CD4-positive, alpha-beta memory T cell (primary cell): ENCODE data around the gene DNAH10. TPM values are rescaled to one million over a fixed set of nuclear protein-coding genes. Genes with fewer than 3 reads are reported as not detected.

Experiments used
- CTCF ChIA-PET: fragments of 350-600 bp; sonication (Branson Sonifier 250); formaldehyde crosslinking; loops from one replicate; lab custom pipeline; 2021; ENCODE audit warnings: inconsistent platforms; ENCODE audit not compliant: partially characterized antibody; lab: Charles Lee
- POLR2A ChIA-PET: fragments of 350-600 bp; sonication (Branson Sonifier 250); formaldehyde crosslinking; loops from one replicate; lab custom pipeline; 2021; ENCODE audit not compliant: partially characterized antibody; lab: Charles Lee
- DNase-seq, 5 donors: peaks; one replicate each; pipeline versions ENCODE4 v3.0.0 to v3.0.0-alpha.2; 2020 to 2022; ENCODE audit warnings: mixed read lengths in 1 of 5
- H3K27ac ChIP-seq: one replicate; pipeline ENCODE4 v1.7.0; 2013; ENCODE audit warnings: low read depth, low read length
- H3K27me3 ChIP-seq: 2 replicates; pipeline ENCODE4 v1.7.0; 2013; ENCODE audit warnings: mild to moderate bottlenecking, low read length, moderate library complexity; ENCODE audit not compliant: insufficient read depth
- H3K36me3 ChIP-seq: 2 replicates; pipeline ENCODE4 v1.7.0; 2013; ENCODE audit warnings: mild to moderate bottlenecking, low read length, moderate library complexity; ENCODE audit not compliant: insufficient read depth
- H3K4me1 ChIP-seq: 2 replicates; pipeline ENCODE4 v1.7.0; 2013; ENCODE audit warnings: mild to moderate bottlenecking, low read length, moderate library complexity; ENCODE audit not compliant: insufficient read depth
- H3K4me3 ChIP-seq, 2 donors: one replicate each; pipeline ENCODE4 v1.7.0; 2013; ENCODE audit warnings: low read length in 2 of 2, mild to moderate bottlenecking in 1 of 2
- H3K9me3 ChIP-seq, 2 donors: one replicate each; pipeline ENCODE4 v1.7.0; 2013; ENCODE audit warnings: low read length in 2 of 2, control low read depth in 1 of 2; ENCODE audit not compliant: control insufficient read depth in 1 of 2
- H3K27ac Mint-ChIP-seq, 7 donors: one replicate each; pipeline ENCODE4 v1.8.0; 2020 to 2021; ENCODE audit warnings: mixed read lengths in 7 of 7, mild to moderate bottlenecking in 6 of 7, inconsistent platforms in 3 of 7, moderate library complexity in 3 of 7
- H3K27me3 Mint-ChIP-seq, 2 donors: one replicate each; pipeline ENCODE4 v1.8.0; 2020 to 2021; ENCODE audit warnings: mixed read lengths in 2 of 2
- H3K36me3 Mint-ChIP-seq, 2 donors: one replicate each; pipeline ENCODE4 v1.8.0; 2020 to 2021; ENCODE audit warnings: mixed read lengths in 2 of 2, inconsistent platforms in 1 of 2, mild to moderate bottlenecking in 1 of 2
- H3K4me1 Mint-ChIP-seq, 4 donors: one replicate each; pipeline ENCODE4 v1.8.0; 2020 to 2021; ENCODE audit warnings: mixed read lengths in 4 of 4, mild to moderate bottlenecking in 1 of 4
- H3K4me3 Mint-ChIP-seq, 8 donors: one replicate each; pipeline ENCODE4 v1.8.0; 2020 to 2021; ENCODE audit warnings: mixed read lengths in 8 of 8, mild to moderate bottlenecking in 7 of 8, moderate library complexity in 6 of 8, inconsistent platforms in 3 of 8
- H3K9me3 Mint-ChIP-seq, 8 donors: one replicate each; pipeline ENCODE4 v1.8.0; 2020 to 2021; ENCODE audit warnings: mixed read lengths in 8 of 8, mild to moderate bottlenecking in 5 of 8, inconsistent platforms in 3 of 8, moderate library complexity in 1 of 8
- intact Hi-C: fragments of 100-400 bp; cut with micrococcal nuclease; formaldehyde crosslinking; loops from one replicate; pipeline ENCODE4 v1.15.1; 2023
- polyA plus RNA-seq, 2 donors: library from polyadenylated mRNA; unstranded; fragments of 300-500 nt; fragmentation: Illumina TruSeq; gene quantifications; one replicate each; pipeline ENCODE4 v1.2.3, GENCODE V29; 2021
- total RNA-seq, 2 experiments: library from RNA; stranded (reverse); gene quantifications; one replicate each; pipeline ENCODE4 v1.2.3, GENCODE V29; 2021

Gene DNAH10
- total and polyA plus RNA-seq, 4 experiments from 2014 or later, result 0.06 to 0.08 (median 0.06) TPM; not detected in 1

DNA sequence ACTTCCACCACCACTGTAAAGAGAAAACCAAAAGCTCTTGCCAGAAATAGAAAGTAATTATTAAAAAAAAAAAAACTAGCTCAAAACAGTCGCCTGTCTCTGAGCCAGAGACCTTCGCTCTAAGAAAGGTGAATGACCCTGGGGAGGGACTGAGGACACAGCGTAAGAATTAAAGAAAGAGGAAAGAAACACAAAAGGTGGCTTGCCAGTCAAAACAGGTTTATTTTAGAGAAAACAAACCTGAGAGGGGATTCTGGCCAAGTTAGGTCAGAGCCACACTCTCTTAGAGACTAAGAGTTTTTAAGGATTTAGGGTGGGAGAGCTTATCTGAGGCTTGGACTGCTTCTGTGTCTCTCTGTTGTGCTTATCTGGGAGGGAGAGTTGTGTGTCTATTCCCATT lies 66.0 kb downstream of the DNAH10 start:
- peaks cover 0 to 2% (median 0%) of the 10 kb centered on the region in 8 donors for H3K9me3 Mint-ChIP-seq
- H3K27ac Mint-ChIP-seq, result no peak overlapping the region
- H3K27me3 ChIP-seq, result no peaks in the 10 kb centered on the region
- H3K4me1 ChIP-seq, result no peaks in the 10 kb centered on the region
- H3K36me3 Mint-ChIP-seq, result no peaks in the 10 kb centered on the region
- ChIA-PET POLR2A (no interaction called here), CTCF (no interaction called here)
- no peak overlapping the region for H3K27ac ChIP-seq
- H3K27me3 Mint-ChIP-seq, result peaks cover 13 to 21% of the 10 kb centered on the region in 2 donors
- intact Hi-C loops, result no loop called here
- H3K4me3 ChIP-seq, result no peak overlapping the region
- peaks cover 0 to 4% (median under 1%) of the 10 kb centered on the region in 4 donors for H3K4me1 Mint-ChIP-seq
- no peaks in the 10 kb centered on the region for H3K9me3 ChIP-seq
- H3K4me3 Mint-ChIP-seq, result no peak overlapping the region
- H3K36me3 ChIP-seq, result no peaks in the 10 kb centered on the region
- DNase-seq, result no peak

DNA sequence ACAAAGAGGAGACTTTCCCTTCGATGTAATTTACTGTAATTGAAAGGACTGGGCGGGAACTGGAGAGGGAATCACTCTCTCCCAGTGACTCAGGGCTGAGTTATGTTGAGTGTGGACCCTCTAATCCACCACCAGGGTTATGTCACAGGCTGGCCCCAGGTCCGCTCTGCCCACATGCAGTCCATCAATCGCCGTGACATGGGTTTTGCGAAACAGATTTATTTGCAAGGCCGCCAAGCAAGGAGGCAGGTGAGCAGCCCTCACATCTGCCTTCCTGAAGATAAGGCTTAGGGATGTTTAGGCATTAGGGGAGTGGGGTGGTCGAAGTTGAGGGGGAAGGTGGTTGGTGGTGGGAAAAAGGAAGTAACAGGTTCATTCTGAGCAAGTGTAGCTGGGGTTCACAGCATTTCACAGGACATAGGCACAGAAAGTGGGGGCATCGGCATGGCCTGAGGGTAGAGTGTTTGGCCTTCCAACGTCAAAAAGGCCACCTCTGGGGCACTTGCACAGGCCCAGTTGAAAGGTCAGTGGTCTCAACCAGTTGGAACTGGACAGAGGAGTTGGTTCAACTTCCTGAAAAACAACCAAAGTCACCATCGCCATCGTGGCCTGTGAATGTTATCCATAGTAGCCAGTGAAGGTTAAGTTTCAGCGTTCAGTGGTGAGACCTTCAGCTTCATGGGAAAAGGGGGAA lies 66.9 kb downstream of the DNAH10 start:
- H3K9me3 Mint-ChIP-seq, result peaks cover 0 to 11% (median 4%) of the 10 kb centered on the region in 8 donors
- H3K4me3 ChIP-seq, result no peak overlapping the region
- DNase-seq, result no peak
- H3K4me3 Mint-ChIP-seq, result no peak overlapping the region
- no peak overlapping the region for H3K27ac ChIP-seq
- POLR2A ChIA-PET, result no interaction called here
- no peaks in the 10 kb centered on the region for H3K4me1 ChIP-seq
- H3K27me3 Mint-ChIP-seq, result peaks cover 9 to 18% of the 10 kb centered on the region in 2 donors
- intact Hi-C loops, result no loop called here
- H3K4me1 Mint-ChIP-seq, result peaks cover 0 to 4% (median under 1%) of the 10 kb centered on the region in 4 donors
- no peak overlapping the region for H3K27ac Mint-ChIP-seq
- H3K9me3 ChIP-seq, result no peaks in the 10 kb centered on the region
- H3K27me3 ChIP-seq, result no peaks in the 10 kb centered on the region
- H3K36me3 ChIP-seq, result no peaks in the 10 kb centered on the region
- CTCF ChIA-PET, result no interaction called here
- no peaks in the 10 kb centered on the region for H3K36me3 Mint-ChIP-seq

DNA sequence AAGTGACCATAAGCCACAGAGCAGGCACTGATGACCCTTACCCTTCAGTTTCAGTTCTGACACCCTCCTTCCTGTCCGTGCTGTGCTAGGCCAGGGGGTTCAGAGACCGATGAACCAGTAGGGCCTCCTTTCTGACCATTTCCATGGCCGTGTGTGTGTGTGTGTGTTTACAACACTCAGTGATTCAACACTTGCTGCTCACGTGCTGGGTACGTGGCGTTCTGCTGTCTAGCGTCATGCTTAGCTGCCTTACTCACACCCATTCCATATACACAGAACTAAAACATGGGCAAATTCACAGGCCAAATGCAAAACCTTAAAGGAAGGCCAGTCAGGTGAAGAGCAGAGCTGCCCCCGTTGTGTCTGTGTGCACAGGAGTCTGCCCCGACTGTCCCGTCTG lies 67.5 kb downstream of the DNAH10 start:
- peaks cover 0 to under 1% of the 10 kb centered on the region in 2 donors for H3K36me3 Mint-ChIP-seq
- intact Hi-C loops, result no loop called here
- H3K9me3 ChIP-seq, result no peaks in the 10 kb centered on the region
- H3K4me3 Mint-ChIP-seq, result no peak overlapping the region
- no peak overlapping the region for H3K27ac Mint-ChIP-seq
- no peaks in the 10 kb centered on the region for H3K4me1 ChIP-seq
- ChIA-PET POLR2A (no interaction called here), CTCF (no interaction called here)
- no peak for DNase-seq
- no peak overlapping the region for H3K4me3 ChIP-seq
- peaks cover 0 to 13% (median 5%) of the 10 kb centered on the region in 8 donors for H3K9me3 Mint-ChIP-seq
- H3K27me3 Mint-ChIP-seq, result peaks cover 8 to 15% of the 10 kb centered on the region in 2 donors
- H3K4me1 Mint-ChIP-seq, result peaks cover 0 to 4% (median under 1%) of the 10 kb centered on the region in 4 donors
- no peaks in the 10 kb centered on the region for H3K36me3 ChIP-seq
- H3K27me3 ChIP-seq, result no peaks in the 10 kb centered on the region
- no peak overlapping the region for H3K27ac ChIP-seq

DNA sequence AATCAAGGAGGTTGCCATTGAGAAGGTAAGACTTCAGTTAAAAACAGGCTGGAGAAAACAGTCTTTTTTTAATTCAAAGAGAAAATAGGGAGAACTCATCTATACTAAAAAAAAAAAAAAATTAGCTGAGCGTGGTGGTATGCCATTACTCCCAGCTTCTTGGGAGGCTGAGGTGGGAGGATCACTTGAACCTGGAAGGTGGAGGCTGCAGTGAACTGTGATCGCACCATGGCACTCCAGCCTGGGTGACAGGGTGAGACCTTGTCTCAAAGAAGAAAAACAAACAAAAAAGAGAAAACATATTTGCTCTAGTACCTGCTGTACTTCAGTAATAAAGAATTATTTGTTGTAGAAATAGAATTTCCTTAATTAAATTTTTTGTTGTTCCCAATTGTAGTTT lies 68.6 kb downstream of the DNAH10 start:
- H3K4me1 Mint-ChIP-seq, result peaks cover 0 to 4% (median under 1%) of the 10 kb centered on the region in 4 donors
- Histone ChIP-seq H3K27ac (no peak overlapping the region), H3K27me3 (no peaks in the 10 kb centered on the region), H3K4me1 (no peaks in the 10 kb centered on the region), H3K9me3 (no peaks in the 10 kb centered on the region), H3K36me3 (no peaks in the 10 kb centered on the region), H3K4me3 (no peak overlapping the region)
- CTCF ChIA-PET, result no interaction called here
- intact Hi-C loops, result no loop called here
- no peak for DNase-seq
- no peak overlapping the region for H3K27ac Mint-ChIP-seq
- no peak overlapping the region for H3K4me3 Mint-ChIP-seq
- H3K36me3 Mint-ChIP-seq, result peaks cover 0 to 3% of the 10 kb centered on the region in 2 donors
- POLR2A ChIA-PET, result no interaction called here
- peaks cover 3 to 11% of the 10 kb centered on the region in 2 donors for H3K27me3 Mint-ChIP-seq
- peaks cover 0 to 22% (median 5%) of the 10 kb centered on the region in 8 donors for H3K9me3 Mint-ChIP-seq

DNA sequence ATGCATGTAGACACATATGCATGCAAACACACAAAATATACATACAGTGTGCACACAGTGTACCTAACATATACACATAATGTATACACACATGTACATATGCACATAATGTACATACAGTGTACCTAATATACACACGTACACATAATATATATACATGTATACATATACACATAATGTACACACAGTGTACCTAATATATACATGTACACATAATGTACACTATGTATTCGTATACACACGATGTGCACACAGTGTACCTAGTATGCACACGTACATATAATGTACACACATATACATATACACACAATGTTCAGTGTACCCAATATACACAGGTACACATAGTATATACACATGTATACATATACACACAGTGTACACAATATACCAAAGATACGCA lies 70.0 kb downstream of the DNAH10 start:
- Mint-ChIP-seq H3K27ac (no peak overlapping the region), H3K9me3 (peaks cover 0 to 22% (median 5%) of the 10 kb centered on the region in 8 donors), H3K27me3 (peaks cover 3 to 11% of the 10 kb centered on the region in 2 donors), H3K36me3 (peaks cover 0 to 3% of the 10 kb centered on the region in 2 donors), H3K4me3 (no peak overlapping the region), H3K4me1 (peaks cover 0 to 4% (median under 1%) of the 10 kb centered on the region in 4 donors)
- no peak for DNase-seq
- intact Hi-C loops, result no loop called here
- no peaks in the 10 kb centered on the region for H3K4me1 ChIP-seq
- no peaks in the 10 kb centered on the region for H3K36me3 ChIP-seq
- ChIA-PET POLR2A (no interaction called here), CTCF (no interaction called here)
- H3K9me3 ChIP-seq, result no peaks in the 10 kb centered on the region
- no peaks in the 10 kb centered on the region for H3K27me3 ChIP-seq
- H3K27ac ChIP-seq, result no peak overlapping the region
- no peak overlapping the region for H3K4me3 ChIP-seq

DNA sequence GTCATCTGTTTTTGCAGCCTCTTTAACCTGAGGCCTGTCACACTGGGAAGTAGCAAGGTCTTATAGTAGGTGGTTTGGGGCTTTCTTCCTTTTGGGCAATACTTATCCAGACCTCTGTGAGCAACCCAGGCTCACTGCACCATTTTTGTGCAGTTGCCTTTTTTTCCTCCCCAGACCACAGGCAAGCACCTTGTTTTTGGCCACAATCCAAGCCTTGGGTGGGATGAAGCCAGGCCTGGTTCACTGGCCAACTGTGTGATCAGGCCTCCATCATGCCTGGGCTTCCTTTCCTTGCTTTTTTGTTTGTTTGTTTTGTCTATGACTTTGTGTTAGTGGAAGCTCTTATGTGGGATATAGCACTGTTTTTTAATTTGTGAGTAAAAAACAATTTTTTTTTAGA lies 71.7 kb downstream of the DNAH10 start:
- H3K4me1 ChIP-seq, result no peaks in the 10 kb centered on the region
- no peaks in the 10 kb centered on the region for H3K9me3 ChIP-seq
- H3K27ac ChIP-seq, result no peak overlapping the region
- peaks cover 0 to 22% (median 5%) of the 10 kb centered on the region in 8 donors for H3K9me3 Mint-ChIP-seq
- no peaks in the 10 kb centered on the region for H3K27me3 ChIP-seq
- no peak overlapping the region for H3K4me3 Mint-ChIP-seq
- H3K4me3 ChIP-seq, result no peak overlapping the region
- peaks cover 0 to 8% of the 10 kb centered on the region in 2 donors for H3K27me3 Mint-ChIP-seq
- H3K4me1 Mint-ChIP-seq, result no peaks in the 10 kb centered on the region
- ChIA-PET POLR2A (no interaction called here), CTCF (no interaction called here)
- H3K36me3 Mint-ChIP-seq, result peaks cover 0 to 3% of the 10 kb centered on the region in 2 donors
- DNase-seq, result no peak
- intact Hi-C loops, result no loop called here
- no peak overlapping the region for H3K27ac Mint-ChIP-seq
- H3K36me3 ChIP-seq, result no peaks in the 10 kb centered on the region

DNA sequence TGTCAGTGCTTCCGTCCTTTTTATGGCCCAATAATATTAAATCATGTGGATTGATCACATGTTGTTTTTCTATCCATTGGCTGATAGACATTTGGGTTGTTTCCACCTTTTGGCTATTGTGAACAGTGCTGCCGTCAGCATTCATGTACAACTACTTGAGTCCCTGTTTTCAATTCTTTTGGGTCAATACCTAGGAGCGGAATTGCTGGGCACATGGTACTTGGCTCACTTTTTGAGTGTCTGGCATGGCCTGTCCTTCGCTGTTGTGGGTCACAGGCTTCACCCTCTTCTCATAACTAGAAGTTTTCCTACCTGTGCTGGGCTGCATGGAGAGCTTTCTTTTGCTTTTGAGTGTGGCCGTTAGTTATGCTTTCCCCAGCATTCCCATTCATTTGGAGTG lies 72.7 kb downstream of the DNAH10 start:
- Mint-ChIP-seq H3K4me1 (no peaks in the 10 kb centered on the region), H3K9me3 (peaks cover 0 to 22% (median 5%) of the 10 kb centered on the region in 8 donors), H3K27ac (no peak overlapping the region), H3K27me3 (peaks cover 0 to 8% of the 10 kb centered on the region in 2 donors), H3K4me3 (no peak overlapping the region), H3K36me3 (peaks cover 0 to 3% of the 10 kb centered on the region in 2 donors)
- no peak for DNase-seq
- Histone ChIP-seq H3K27ac (no peak overlapping the region), H3K4me3 (no peak overlapping the region), H3K36me3 (no peaks in the 10 kb centered on the region), H3K27me3 (no peaks in the 10 kb centered on the region), H3K4me1 (no peaks in the 10 kb centered on the region), H3K9me3 (no peaks in the 10 kb centered on the region)
- POLR2A ChIA-PET, result no interaction called here
- intact Hi-C loops, result no loop called here
- CTCF ChIA-PET, result no interaction called here
